SK-MEL-5 (cell line): Measurements from ENCODE around the gene SLC7A9. TPM values are rescaled to one million over a fixed set of nuclear protein-coding genes. Genes with fewer than 3 reads are reported as not detected.
"Not testable (repeated sequence)": the region's sequence is repeated elsewhere in the genome, so short reads cannot be mapped to it uniquely, and the experiment has no call there.

Source experiments
- DNase-seq: peaks from one replicate; pipeline ENCODE4 v3.0.0-alpha.2; 2016; ENCODE audit warnings: low read depth, low spot score
- in situ Hi-C: cut with HindIII; loops from 2 replicates; pipeline ENCODE4 v1.10.0; 2016; ENCODE audit warnings: low sequenced_read_pairs, high pct_unique_total_duplicates, low pct_unique_long_range_greater_than_20kb
- small RNA-seq, 2 experiments: library from RNA; depleted of rRNA; stranded (forward); fragments of <200 nt; gene quantifications; one replicate each; pipeline ENCODE3, GENCODE V24; 2014
- total RNA-seq: library from RNA; depleted of rRNA; stranded (reverse); fragments of >200 nt; shearing (Covaris generic); gene quantifications from 2 replicates; pipeline ENCODE4 v1.2.3, GENCODE V29; 2014; rRNA removed

The SLC7A9 gene
- total RNA-seq, 1 experiment from 2014 or later: 0.18 TPM

GRCh38 chr19:32787895-32788294 is 81.7 kb downstream of the SLC7A9 start:
- in situ Hi-C loops, DNase-seq: not testable (repeated sequence)

GRCh38 chr19:32787161-32787813 is 82.3 kb downstream of the SLC7A9 start:
- DNase-seq, in situ Hi-C loops: not testable (repeated sequence)

- DNase-seq, in situ Hi-C loops: not testable (repeated sequence)
Observed at GRCh38 chr19:32782089-32782488, 87.5 kb downstream of the SLC7A9 start.

- in situ Hi-C loops: no loop called here
Observed at GRCh38 chr19:32781280-32781679, 88.3 kb downstream of the SLC7A9 start.

More at GRCh38 chr19:32781280-32781679, 88.3 kb downstream of the SLC7A9 start:
- no peak for DNase-seq

Small RNA genes lying within 50 kb of the gene (small RNA-seq; reads per million reads assigned to genes)
- gene RN7SKP22: 0 to 0.14 reads per million in 2 experiments

Other genes with a start within 250 kb of the SLC7A9 start
- 39.6 and 42.9 TPM in 2 replicates for gene ANKRD27, start 194.6 kb downstream of the SLC7A9 start, total RNA-seq
- 0.85 and 1.8 TPM in 2 replicates for gene RGS9BP, start 193.9 kb downstream of the SLC7A9 start, total RNA-seq
- 13.5 and 15.6 TPM in 2 replicates for gene NUDT19, start 177.9 kb downstream of the SLC7A9 start, total RNA-seq
- gene TDRD12, start 150.0 kb downstream of the SLC7A9 start, total RNA-seq: not detected in 2 replicates
- 4.8 and 7.3 TPM in 2 replicates for gene CEP89, start 102.2 kb upstream of the SLC7A9 start, total RNA-seq
- gene FAAP24, start 102.5 kb upstream of the SLC7A9 start, total RNA-seq: 4.6 and 6.4 TPM in 2 replicates
- gene RHPN2, start 195.1 kb upstream of the SLC7A9 start, total RNA-seq: 23.9 and 25.9 TPM in 2 replicates
- gene GPATCH1, start 211.4 kb upstream of the SLC7A9 start, total RNA-seq: 6.8 and 9.2 TPM in 2 replicates